ENCODE measurements around the gene SERINC2. TPM values are rescaled to one million over a fixed set of nuclear protein-coding genes. Genes with fewer than 3 reads are reported as not detected.

SERINC2 gene
- total and polyA plus RNA-seq, 7 donors: 0.33 to 254 (median 0.81) TPM

- H3K36me3 ChIP-seq: no peaks in the 10 kb centered on the region
- DNase-seq: peak; percentile 72
- no peaks in the 10 kb centered on the region for H3K27me3 ChIP-seq
- H3K4me1 ChIP-seq: no peaks in the 10 kb centered on the region
- 25 to 43% methylated on average over 13 of the region's 13 CpGs for WGBS, 2 donors
- peak overlapping the region in 2 of 4 donors; percentile 55 to 58 for H3K27ac ChIP-seq
- TF ChIP-seq POLR2A (IDR thresholded peaks at IDR 0.05) (no peak), CTCF (IDR thresholded peaks at IDR 0.05) (no peak), POLR2AphosphoS5 (IDR thresholded peaks at IDR 0.05) (peak; percentile 31 to 78 (median 50)), EP300 (IDR thresholded peaks at IDR 0.05) (peak in 3 of 4 donors; percentile 43 to 88 (median 60))
- no peak overlapping the region for H3K4me3 ChIP-seq
- no peaks in the 10 kb centered on the region for H3K9me3 ChIP-seq
- intact Hi-C loops (cut with DNase I): no loop called here
Measured at GRCh38 chr1:31483012-31483946, 70.3 kb downstream of the SERINC2 start.

Other genes starting within 250 kb of the SERINC2 start
- gene NKAIN1, start 173.3 kb upstream of the SERINC2 start, total RNA-seq: 1 to 10 TPM in 1 of 4 donors, under 1 TPM in 2, not detected in 1; 0.28 to 1.4 (median 0.33) TPM
- under 1 TPM in 1 of 3 donors, not detected in 2; 0.36 TPM for gene NKAIN1, start 173.3 kb upstream of the SERINC2 start, polyA plus RNA-seq
- 10 to 100 TPM; 19.4 to 36.4 (median 30.3) TPM for gene SNRNP40, start 116.4 kb upstream of the SERINC2 start, total RNA-seq
- 10 to 100 TPM; 21.0 to 36.2 (median 23.4) TPM for gene SNRNP40, start 116.4 kb upstream of the SERINC2 start, polyA plus RNA-seq
- gene ZCCHC17, start 116.2 kb upstream of the SERINC2 start, total RNA-seq: 10 to 100 TPM; 23.3 to 33.2 (median 25.7) TPM
- gene ZCCHC17, start 116.2 kb upstream of the SERINC2 start, polyA plus RNA-seq: 10 to 100 TPM; 29.9 to 35.4 (median 31.7) TPM
- 10 to 100 TPM in 3 of 4 donors, 1 to 10 TPM in 1; 6.4 to 26.3 (median 19.6) TPM for gene FABP3, start 40.1 kb upstream of the SERINC2 start, total RNA-seq
- 10 to 100 TPM; 10.0 to 31.2 (median 16.4) TPM for gene FABP3, start 40.1 kb upstream of the SERINC2 start, polyA plus RNA-seq
- 100 to 1,000 TPM in 3 of 4 donors, 10 to 100 TPM in 1; 62.9 to 238 (median 132) TPM for gene TINAGL1, start 163.3 kb downstream of the SERINC2 start, total RNA-seq
- gene TINAGL1, start 163.3 kb downstream of the SERINC2 start, polyA plus RNA-seq: 10 to 100 TPM; 21.0 to 87.9 (median 40.9) TPM
- not detected for gene HCRTR1, start 204.5 kb downstream of the SERINC2 start, total RNA-seq
- under 1 TPM in 1 of 3 donors, not detected in 2; 0.03 TPM for gene HCRTR1, start 204.5 kb downstream of the SERINC2 start, polyA plus RNA-seq
- gene PEF1, start 231.7 kb downstream of the SERINC2 start, total RNA-seq: 10 to 100 TPM; 52.9 to 87.4 (median 65.7) TPM
- 10 to 100 TPM; 56.5 to 74.2 (median 66.4) TPM for gene PEF1, start 231.7 kb downstream of the SERINC2 start, polyA plus RNA-seq

Measured in sigmoid colon (tissue), 7 donors.